Activated CD8-positive, alpha-beta memory T cell treated with anti-CD3 and anti-CD28 coated beads for 36 hours (primary cell): ENCODE results near the gene TRPV4. TPM values are rescaled to one million over a fixed set of nuclear protein-coding genes. Genes with fewer than 3 reads are reported as not detected.

Experiments used
- CTCF ChIA-PET: fragments of 350-600 bp; sonication (Branson Sonifier 250); formaldehyde crosslinking; loops from one replicate; lab custom pipeline; 2021; ENCODE audit warnings: antibody characterized with exemption; lab: Charles Lee
- POLR2A ChIA-PET: fragments of 350-600 bp; sonication (Branson Sonifier 250); formaldehyde crosslinking; loops from one replicate; lab custom pipeline; 2021; ENCODE audit warnings: antibody characterized with exemption; lab: Charles Lee
- total RNA-seq, 2 experiments: library from RNA; stranded (reverse); gene quantifications; one replicate each; pipeline ENCODE4 v1.2.3, GENCODE V29; 2021

The TRPV4 gene
- total RNA-seq, 2 experiments from 2014 or later: not detected

- POLR2A ChIA-PET: no interaction called here
Observed at GRCh38 chr12:109796057-109796456, 37.1 kb downstream of the TRPV4 start.

GRCh38 chr12:109795023-109795422, 38.2 kb downstream of the TRPV4 start:
- POLR2A ChIA-PET: no interaction called here
- CTCF ChIA-PET: interaction anchor here (2.0 kb wide), 1 partner anchor 10 kb away, joined by 5 read pairs; no protein-coding TSS in a partner anchor

More at GRCh38 chr12:109796057-109796456, 37.1 kb downstream of the TRPV4 start:
- CTCF ChIA-PET: interaction anchor here (2.0 kb wide), 1 partner anchor 9 kb away, joined by 5 read pairs; no protein-coding TSS in a partner anchor

GRCh38 chr12:109793826-109794501, 39.2 kb downstream of the TRPV4 start:
- POLR2A ChIA-PET: no interaction called here
- CTCF ChIA-PET: no interaction called here

- CTCF ChIA-PET: no interaction called here
- POLR2A ChIA-PET: no interaction called here
Observed at GRCh38 chr12:109793411-109793810, 39.8 kb downstream of the TRPV4 start.

- POLR2A ChIA-PET: no interaction called here
- CTCF ChIA-PET: no interaction called here
Observed at GRCh38 chr12:109792992-109793391, 40.2 kb downstream of the TRPV4 start.

GRCh38 chr12:109789526-109790048, 43.6 kb downstream of the TRPV4 start:
- POLR2A ChIA-PET: no interaction called here
- CTCF ChIA-PET: no interaction called here

GRCh38 chr12:109786799-109787198, 46.4 kb downstream of the TRPV4 start:
- ChIA-PET POLR2A (no interaction called here), CTCF (no interaction called here)

GRCh38 chr12:109785854-109786253, 47.3 kb downstream of the TRPV4 start:
- POLR2A ChIA-PET: no interaction called here
- CTCF ChIA-PET: no interaction called here

- POLR2A ChIA-PET: no interaction called here
Observed at GRCh38 chr12:109783965-109784244, 49.3 kb downstream of the TRPV4 start.

GRCh38 chr12:109783135-109783964, 49.8 kb downstream of the TRPV4 start:
- ChIA-PET CTCF (no interaction called here), POLR2A (no interaction called here)

More at GRCh38 chr12:109783965-109784244, 49.3 kb downstream of the TRPV4 start:
- CTCF ChIA-PET: no interaction called here

GRCh38 chr12:109782326-109782703, 50.9 kb downstream of the TRPV4 start:
- ChIA-PET POLR2A (no interaction called here), CTCF (no interaction called here)

GRCh38 chr12:109781668-109782325, 51.4 kb downstream of the TRPV4 start:
- CTCF ChIA-PET: no interaction called here
- POLR2A ChIA-PET: no interaction called here

GRCh38 chr12:109779382-109779781, 53.8 kb downstream of the TRPV4 start:
- POLR2A ChIA-PET: no interaction called here

GRCh38 chr12:109778684-109779083, 54.5 kb downstream of the TRPV4 start:
- ChIA-PET CTCF (interaction anchor here (1.3 kb wide), 1 partner anchor 67 kb away, joined by 5 read pairs; no protein-coding TSS in a partner anchor), POLR2A (no interaction called here)

More at GRCh38 chr12:109779382-109779781, 53.8 kb downstream of the TRPV4 start:
- CTCF ChIA-PET: interaction anchor here (1.3 kb wide), 1 partner anchor 66 kb away, joined by 5 read pairs; no protein-coding TSS in a partner anchor

- CTCF ChIA-PET: interaction anchor here (1.6 kb wide), 1 partner anchor 179 kb away, joined by 7 read pairs; no protein-coding TSS in a partner anchor
- POLR2A ChIA-PET: no interaction called here
Observed at GRCh38 chr12:109777544-109777943, 55.7 kb downstream of the TRPV4 start.

- POLR2A ChIA-PET: no interaction called here
- CTCF ChIA-PET: interaction anchor here (1.2 to 1.9 kb wide), 4 partner anchors 28 to 256 kb away, joined by 3 to 8 read pairs (median 6); no protein-coding TSS in a partner anchor
Observed at GRCh38 chr12:109776624-109777023, 56.6 kb downstream of the TRPV4 start.

GRCh38 chr12:109775172-109775881, 57.9 kb downstream of the TRPV4 start:
- ChIA-PET CTCF (interaction anchor here (0.6 to 4.9 kb wide), 15 partner anchors 30 to 354 kb away, joined by 3 to 36 read pairs (median 4); partner anchors contain the start of gene MVK), POLR2A (no interaction called here)

GRCh38 chr12:109773384-109774011, 59.7 kb downstream of the TRPV4 start:
- CTCF ChIA-PET: interaction anchor here (1.5 to 4.9 kb wide), 3 partner anchors 59 to 352 kb away, joined by 4 to 36 read pairs (median 4); no protein-coding TSS in a partner anchor
- POLR2A ChIA-PET: no interaction called here
